Natural killer cell (primary cell): ENCODE measurements around the gene RELCH. TPM values are rescaled to one million over a fixed set of nuclear protein-coding genes. Genes with fewer than 3 reads are reported as not detected.

Experiments
- ATAC-seq, 3 donors: fragments of 150-1000 bp in 2 of 3; fragments of 200-7000 bp in 1 of 3; cut with Tn5 transposase; 1 replicate in 1 of 3; 2 replicates in 2 of 3; pipeline ENCODE4 v1.10.0; 2021; ENCODE audit warnings: mild to moderate bottlenecking in 2 of 3, moderate library complexity in 2 of 3
- DNase-seq, 2 donors: peaks; one replicate each; pipeline versions ENCODE4 v3.0.0 to v3.0.0-alpha.2; 2013 to 2021; ENCODE audit warnings: mixed read lengths in 1 of 2
- H3K27ac ChIP-seq: one replicate; pipeline ENCODE4 v1.5.1; 2013; ENCODE audit warnings: mild to moderate bottlenecking, low read length
- H3K27me3 ChIP-seq: one replicate; pipeline ENCODE4 v1.6.1; 2013; ENCODE audit warnings: low read length; ENCODE audit not compliant: control insufficient read depth, insufficient read depth
- H3K36me3 ChIP-seq: one replicate; pipeline ENCODE4 v1.6.1; 2013; ENCODE audit warnings: low read length; ENCODE audit not compliant: control insufficient read depth, insufficient read depth
- H3K4me1 ChIP-seq: one replicate; pipeline ENCODE4 v1.6.1; 2013; ENCODE audit warnings: low read length; ENCODE audit not compliant: control insufficient read depth, insufficient read depth
- H3K4me3 ChIP-seq: one replicate; pipeline ENCODE4 v1.5.1; 2013; ENCODE audit warnings: low read length
- H3K9me3 ChIP-seq: one replicate; pipeline ENCODE4 v1.6.1; 2013; ENCODE audit warnings: low read length; ENCODE audit not compliant: control insufficient read depth, insufficient read depth
- H3K27ac Mint-ChIP-seq, 2 donors: one replicate each; pipeline ENCODE4 v1.8.0; 2022; ENCODE audit warnings: mild to moderate bottlenecking in 2 of 2, mixed read lengths in 2 of 2, moderate library complexity in 1 of 2
- H3K27me3 Mint-ChIP-seq, 2 donors: one replicate each; pipeline ENCODE4 v1.8.0; 2022; ENCODE audit warnings: low read depth in 2 of 2, mixed read lengths in 2 of 2
- H3K36me3 Mint-ChIP-seq: one replicate; pipeline ENCODE4 v1.8.0; 2022; ENCODE audit warnings: mixed read lengths
- H3K4me1 Mint-ChIP-seq, 2 donors: one replicate each; pipeline ENCODE4 v1.8.0; 2022; ENCODE audit warnings: mixed read lengths in 2 of 2
- H3K4me3 Mint-ChIP-seq: one replicate; pipeline ENCODE4 v1.8.0; 2022; ENCODE audit warnings: mild to moderate bottlenecking, moderate library complexity, mixed read lengths
- H3K9me3 Mint-ChIP-seq, 2 donors: one replicate each; pipeline ENCODE4 v1.8.0; 2022; ENCODE audit warnings: mixed read lengths in 2 of 2
- CTCF ChIP-seq: fragments of 200-600 bp; IDR thresholded peaks from one replicate; pipeline ENCODE4 v1.8.0; 2022; ENCODE audit warnings: antibody characterized with exemption
- WGBS: methylation state at CpG from one replicate; pipeline ENCODE4 v1.1.7; 2013; ENCODE audit warnings: missing lambda C conversion rate; ENCODE audit not compliant: insufficient coverage; 5-methylcytosine and 5-hydroxymethylcytosine counted together
- intact Hi-C: fragments of 100-400 bp; cut with micrococcal nuclease; formaldehyde crosslinking; loops from one replicate; pipeline ENCODE4 v1.14.2; 2022
- total RNA-seq, 4 donors: library from RNA; stranded (reverse); fragments of 120-200 nt in 1 of 4; gene quantifications; one replicate each; pipeline versions ENCODE4 v1.2.3 to v1.2.4, GENCODE V29; 2013 to 2022

The RELCH gene
- total RNA-seq, 3 donors from 2014 or later (not counting 1 experiment from before 2014, with no cell fraction given), result 60.1 to 69.9 (median 63.9) TPM

GRCh38 chr18:62329691-62330454 lies 142.8 kb downstream of the RELCH start:
- peaks cover 46 to 66% of the 10 kb centered on the region in 2 donors for H3K4me1 Mint-ChIP-seq
- peak overlapping the region; percentile 75 for H3K4me3 Mint-ChIP-seq
- Histone ChIP-seq H3K27ac (peak overlapping the region; percentile 73), H3K4me1 (peaks cover 79% of the 10 kb centered on the region), H3K4me3 (no peak overlapping the region), H3K27me3 (peaks cover 7% of the 10 kb centered on the region), H3K36me3 (no peaks in the 10 kb centered on the region), H3K9me3 (no peaks in the 10 kb centered on the region)
- peak; percentile 27 to 51 for DNase-seq
- no peaks in the 10 kb centered on the region for H3K9me3 Mint-ChIP-seq
- no peak for TF ChIP-seq CTCF
- no peaks in the 10 kb centered on the region for H3K36me3 Mint-ChIP-seq
- peak; percentile 58 to 72 (median 70) for ATAC-seq
- H3K27me3 Mint-ChIP-seq, result peaks cover 35 to 36% of the 10 kb centered on the region in 2 donors
- 27% methylated on average over 15 of the region's 15 CpGs for WGBS
- intact Hi-C loops, result no loop called here
- H3K27ac Mint-ChIP-seq, result peak overlapping the region; percentile 73 to 81

- H3K4me3 Mint-ChIP-seq, result peak overlapping the region; percentile 75
- DNase-seq (no peak), ATAC-seq (no peak)
- peaks cover 35 to 36% of the 10 kb centered on the region in 2 donors for H3K27me3 Mint-ChIP-seq
- H3K4me1 Mint-ChIP-seq, result peaks cover 46 to 64% of the 10 kb centered on the region in 2 donors
- Histone ChIP-seq H3K27ac (peak overlapping the region; percentile 39), H3K4me3 (peak overlapping the region; percentile 6), H3K27me3 (peaks cover 4% of the 10 kb centered on the region), H3K36me3 (no peaks in the 10 kb centered on the region), H3K4me1 (peaks cover 75% of the 10 kb centered on the region), H3K9me3 (no peaks in the 10 kb centered on the region)
- 69% methylated on average over 6 of the region's 7 CpGs for WGBS
- intact Hi-C loops, result no loop called here
- H3K27ac Mint-ChIP-seq, result peak overlapping the region; percentile 73 to 81
- H3K9me3 Mint-ChIP-seq, result no peaks in the 10 kb centered on the region
- TF ChIP-seq CTCF, result no peak
- H3K36me3 Mint-ChIP-seq, result no peaks in the 10 kb centered on the region
Measured at GRCh38 chr18:62330650-62331049, 143.6 kb downstream of the RELCH start.

GRCh38 chr18:62331581-62332356 lies 144.7 kb downstream of the RELCH start:
- H3K27ac ChIP-seq, result no peak overlapping the region
- H3K36me3 Mint-ChIP-seq, result no peaks in the 10 kb centered on the region
- ATAC-seq (peak in 2 of 3 donors; percentile 41 to 65), DNase-seq (peak; percentile 12 to 30)
- H3K4me3 ChIP-seq, result no peak overlapping the region
- peak overlapping the region; percentile 47 to 70 for H3K27ac Mint-ChIP-seq
- H3K4me3 Mint-ChIP-seq, result peak overlapping the region; percentile 61
- H3K27me3 Mint-ChIP-seq, result peaks cover 24 to 27% of the 10 kb centered on the region in 2 donors
- no peak for TF ChIP-seq CTCF
- intact Hi-C loops, result no loop called here
- no peaks in the 10 kb centered on the region for H3K9me3 Mint-ChIP-seq
- H3K9me3 ChIP-seq, result no peaks in the 10 kb centered on the region
- H3K36me3 ChIP-seq, result no peaks in the 10 kb centered on the region
- H3K4me1 Mint-ChIP-seq, result peaks cover 35 to 53% of the 10 kb centered on the region in 2 donors
- 42% methylated on average over 7 of the region's 8 CpGs for WGBS
- no peaks in the 10 kb centered on the region for H3K27me3 ChIP-seq
- H3K4me1 ChIP-seq, result peaks cover 66% of the 10 kb centered on the region
